GM23338 (cell line): ENCODE measurements around the gene CNPY4. TPM values are rescaled to one million over a fixed set of nuclear protein-coding genes. Genes with fewer than 3 reads are reported as not detected.

Source experiments
- ATAC-seq: fragments of 200-7000 bp; cut with Tn5 transposase; 3 replicates; pipeline ENCODE4 v1.9.1; 2020
- DNase-seq: peaks from one replicate; pipeline ENCODE4 v3.0.0-alpha.2; 2015; ENCODE audit warnings: low spot score
- H2AFZ ChIP-seq: fragments of 200-600 bp; sonication (generic); 2 replicates; pipeline ENCODE4 v1.8.0; 2016; ENCODE audit warnings: antibody characterized with exemption, mild to moderate bottlenecking, moderate library complexity
- H3F3A ChIP-seq: fragments of 200-600 bp; sonication (generic); replicated peaks from 2 replicates; pipeline ENCODE4 v1.8.0; 2017; ENCODE audit warnings: antibody characterized with exemption, mixed run types, low read depth
- H3K27ac ChIP-seq: fragments of 200-600 bp; sonication (generic); 2 replicates; pipeline ENCODE4 v1.6.1; 2016; ENCODE audit warnings: low read depth
- H3K27me3 ChIP-seq: fragments of 200-600 bp; sonication (generic); 2 replicates; pipeline ENCODE4 v1.8.0; 2016; ENCODE audit warnings: mild to moderate bottlenecking, mixed run types, moderate library complexity; ENCODE audit not compliant: insufficient read depth
- H3K36me3 ChIP-seq: fragments of 200-600 bp; sonication (generic); 2 replicates; pipeline ENCODE4 v1.8.0; 2016; ENCODE audit warnings: mild to moderate bottlenecking; ENCODE audit not compliant: insufficient read depth
- H3K4me1 ChIP-seq: fragments of 200-600 bp; sonication (generic); 2 replicates; pipeline ENCODE4 v1.8.0; 2016; ENCODE audit warnings: mild to moderate bottlenecking, moderate library complexity; ENCODE audit not compliant: insufficient read depth
- H3K4me2 ChIP-seq: fragments of 200-600 bp; sonication (generic); 2 replicates; pipeline ENCODE4 v1.7.1; 2017; ENCODE audit warnings: mixed run types
- H3K4me3 ChIP-seq: fragments of 200-600 bp; sonication (generic); 2 replicates; pipeline ENCODE4 v1.6.1; 2016; ENCODE audit warnings: mixed run types
- H3K79me2 ChIP-seq: fragments of 200-600 bp; sonication (generic); replicated peaks from 2 replicates; pipeline ENCODE4 v1.8.0; 2017; ENCODE audit warnings: mild to moderate bottlenecking; ENCODE audit not compliant: insufficient read depth
- H3K9me2 ChIP-seq: fragments of 200-600 bp; sonication (generic); 2 replicates; pipeline ENCODE4 v1.8.0; 2017; ENCODE audit not compliant: insufficient read depth
- H4K20me1 ChIP-seq: fragments of 200-600 bp; sonication (generic); replicated peaks from 2 replicates; pipeline ENCODE4 v1.8.0; 2017; ENCODE audit warnings: mild to moderate bottlenecking; ENCODE audit not compliant: insufficient read depth
- H3K27ac Mint-ChIP-seq: 2 replicates; pipeline ENCODE4 v1.8.0; 2020; ENCODE audit warnings: inconsistent platforms, mild to moderate bottlenecking, moderate library complexity, mixed read lengths
- H3K27me3 Mint-ChIP-seq: 3 replicates; pipeline ENCODE4 v1.8.0; 2022; ENCODE audit warnings: low read depth, mild to moderate bottlenecking, moderate library complexity, mixed read lengths, inconsistent platforms; ENCODE audit not compliant: insufficient read depth, poor library complexity
- H3K36me3 Mint-ChIP-seq: 3 replicates; pipeline ENCODE4 v1.8.0; 2021; ENCODE audit warnings: low read depth, mild to moderate bottlenecking, inconsistent platforms, moderate library complexity, mixed read lengths
- H3K4me1 Mint-ChIP-seq: 3 replicates; pipeline ENCODE4 v1.8.0; 2020; ENCODE audit warnings: mild to moderate bottlenecking, inconsistent platforms, mixed read lengths
- H3K4me3 Mint-ChIP-seq: 3 replicates; pipeline ENCODE4 v1.8.0; 2021; ENCODE audit warnings: moderate library complexity, mild to moderate bottlenecking, inconsistent platforms, mixed read lengths
- H3K9me3 Mint-ChIP-seq: 3 replicates; pipeline ENCODE4 v1.8.0; 2020; ENCODE audit warnings: moderate library complexity, mild to moderate bottlenecking, inconsistent platforms, mixed read lengths
- CREB1 ChIP-seq: fragments of 250-450 bp; sonication (Bioruptor Pico); IDR thresholded peaks from 2 replicates; pipeline ENCODE4 v1.5.0; 2020; ENCODE audit warnings: low read depth, mild to moderate bottlenecking, moderate library complexity
- EZH2 ChIP-seq: fragments of 200-600 bp; sonication (generic); IDR thresholded peaks from one replicate; pipeline ENCODE4 v1.8.0; 2017; ENCODE audit warnings: antibody characterized with exemption, mild to moderate bottlenecking, low read depth; ENCODE audit not compliant: unreplicated experiment
- EZH2phosphoT487 ChIP-seq: fragments of 200-600 bp; sonication (generic); IDR thresholded peaks from one replicate; pipeline ENCODE4 v1.8.1; 2018; ENCODE audit warnings: antibody characterized with exemption; ENCODE audit not compliant: unreplicated experiment
- JUNB ChIP-seq: IDR thresholded peaks from one replicate; pipeline ENCODE4 v1.6.1; 2016; ENCODE audit warnings: antibody characterized with exemption; ENCODE audit not compliant: unreplicated experiment
- POLR2AphosphoS5 ChIP-seq: IDR thresholded peaks from 2 replicates; pipeline ENCODE4 v1.6.1; 2016; ENCODE audit warnings: antibody characterized with exemption, low read depth
- polyA plus RNA-seq: library from polyadenylated mRNA; unstranded; fragments of >200 nt; fragmentation: Nextera tagmentation; extraction: Ambion mirVana; gene quantifications from 2 replicates; pipeline ENCODE4 v1.2.1, GENCODE V29; 2016
- total RNA-seq: library from RNA; depleted of rRNA; stranded (reverse); fragments of >200 nt; shearing (Covaris generic); gene quantifications from 2 replicates; pipeline ENCODE4 v1.2.3, GENCODE V29; 2014
- TF ChIP-seq, protein P1 (sequence below), 2 experiments: fragments of 200-600 bp in 1 of 2; sonication (generic) in 1 of 2; conservative IDR thresholded peaks; 2 replicates each; pipeline versions ENCODE4 v1.5.1 to v1.6.1; 2016 to 2017; ENCODE audit warnings: antibody characterized with exemption in 2 of 2, low read depth in 2 of 2, mild to moderate bottlenecking in 2 of 2, moderate library complexity in 1 of 2

The CNPY4 gene
- total and polyA plus RNA-seq, 2 experiments from 2014 or later: 10.7 to 12.0 TPM

- TF ChIP-seq JUNB: no peak
- TF ChIP-seq POLR2AphosphoS5: no peak
- TF ChIP-seq, protein P1, sequence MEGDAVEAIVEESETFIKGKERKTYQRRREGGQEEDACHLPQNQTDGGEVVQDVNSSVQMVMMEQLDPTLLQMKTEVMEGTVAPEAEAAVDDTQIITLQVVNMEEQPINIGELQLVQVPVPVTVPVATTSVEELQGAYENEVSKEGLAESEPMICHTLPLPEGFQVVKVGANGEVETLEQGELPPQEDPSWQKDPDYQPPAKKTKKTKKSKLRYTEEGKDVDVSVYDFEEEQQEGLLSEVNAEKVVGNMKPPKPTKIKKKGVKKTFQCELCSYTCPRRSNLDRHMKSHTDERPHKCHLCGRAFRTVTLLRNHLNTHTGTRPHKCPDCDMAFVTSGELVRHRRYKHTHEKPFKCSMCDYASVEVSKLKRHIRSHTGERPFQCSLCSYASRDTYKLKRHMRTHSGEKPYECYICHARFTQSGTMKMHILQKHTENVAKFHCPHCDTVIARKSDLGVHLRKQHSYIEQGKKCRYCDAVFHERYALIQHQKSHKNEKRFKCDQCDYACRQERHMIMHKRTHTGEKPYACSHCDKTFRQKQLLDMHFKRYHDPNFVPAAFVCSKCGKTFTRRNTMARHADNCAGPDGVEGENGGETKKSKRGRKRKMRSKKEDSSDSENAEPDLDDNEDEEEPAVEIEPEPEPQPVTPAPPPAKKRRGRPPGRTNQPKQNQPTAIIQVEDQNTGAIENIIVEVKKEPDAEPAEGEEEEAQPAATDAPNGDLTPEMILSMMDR (conservative IDR thresholded peaks at IDR 0.05; ENCODE audit: low read depth in 2 of 2): no peak
- no peak for TF ChIP-seq EZH2phosphoT487
Observed at GRCh38 chr7:100093498-100093897, 25.9 kb upstream of the CNPY4 start (continued).

GRCh38 chr7:100093925-100094486 lies 25.4 kb upstream of the CNPY4 start:
- H3K79me2 ChIP-seq: peaks cover 39% of the 10 kb centered on the region
- no peaks in the 10 kb centered on the region for H3K9me2 ChIP-seq
- H4K20me1 ChIP-seq: peaks cover 54% of the 10 kb centered on the region
- TF ChIP-seq CREB1 (CRISPR knock-in tag) (no peak), POLR2AphosphoS5 (peak; percentile 64)
- peaks cover 6% of the 10 kb centered on the region for H3K4me1 ChIP-seq
- peaks cover 69% of the 10 kb centered on the region for H3K36me3 ChIP-seq
- H3K27me3 Mint-ChIP-seq: peaks cover 48% of the 10 kb centered on the region
- H3K27me3 ChIP-seq: no peaks in the 10 kb centered on the region
- no peak overlapping the region for H3K4me2 ChIP-seq
- H3F3A ChIP-seq: peaks cover 93% of the 10 kb centered on the region
- DNase-seq (no peak), ATAC-seq (no peak)
- H2AFZ ChIP-seq: no peak overlapping the region
- H3K4me1 Mint-ChIP-seq: peaks cover 38% of the 10 kb centered on the region
- H3K36me3 Mint-ChIP-seq: peaks cover 89% of the 10 kb centered on the region
- no peak overlapping the region; the same call in 2 of the 3 replicates for H3K4me3 Mint-ChIP-seq
- peaks cover 5% of the 10 kb centered on the region; the same call in 2 of the 3 replicates for H3K9me3 Mint-ChIP-seq
- H3K27ac Mint-ChIP-seq: peak overlapping the region; percentile 42; the same call in 1 of the 2 replicates
- H3K4me3 ChIP-seq: no peak overlapping the region
- peak overlapping the region; percentile 40 for H3K27ac ChIP-seq

DNA sequence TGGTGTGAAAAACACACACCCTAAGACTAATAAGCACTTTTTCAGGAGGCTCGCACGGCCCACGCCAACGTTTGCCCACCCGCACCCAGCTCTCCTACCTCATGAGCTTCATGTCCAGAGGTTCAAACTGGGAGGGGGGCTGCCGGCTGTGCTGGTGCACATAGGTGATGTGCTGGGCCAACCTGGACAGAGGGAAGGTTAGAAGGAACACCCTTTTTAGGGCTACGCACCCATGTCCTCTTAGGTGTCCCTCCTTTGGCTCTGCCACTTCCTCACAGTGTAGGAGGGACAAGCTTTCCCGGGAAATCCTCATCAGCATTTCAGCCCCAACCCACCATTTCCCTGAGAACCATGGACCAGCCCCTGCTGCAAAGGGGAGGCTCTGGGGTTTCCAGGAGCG lies 24.1 kb upstream of the CNPY4 start:
- Mint-ChIP-seq H3K27ac (peak overlapping the region; percentile 92), H3K27me3 (peaks cover 59% of the 10 kb centered on the region), H3K4me3 (no peak overlapping the region), H3K4me1 (peaks cover 41% of the 10 kb centered on the region), H3K36me3 (peaks cover 100% of the 10 kb centered on the region), H3K9me3 (peaks cover 5% of the 10 kb centered on the region; the same call in 2 of the 3 replicates)
- peak overlapping the region; percentile 40 for H3K27ac ChIP-seq
- no peaks in the 10 kb centered on the region for H3K9me2 ChIP-seq
- H3K4me3 ChIP-seq: no peak overlapping the region
- H3K27me3 ChIP-seq: no peaks in the 10 kb centered on the region
- H3K36me3 ChIP-seq: peaks cover 80% of the 10 kb centered on the region
- no peak overlapping the region for H2AFZ ChIP-seq
- DNase-seq (no peak), ATAC-seq (no peak)
- H4K20me1 ChIP-seq: peaks cover 64% of the 10 kb centered on the region
- H3K4me2 ChIP-seq: no peak overlapping the region
- H3K4me1 ChIP-seq: peaks cover 8% of the 10 kb centered on the region
- TF ChIP-seq JUNB (no peak), POLR2AphosphoS5 (peak; percentile 34; the same call in 1 of the 2 replicates), EZH2 (no peak), EZH2phosphoT487 (no peak), CREB1 (CRISPR knock-in tag) (no peak)
- peaks cover 44% of the 10 kb centered on the region for H3K79me2 ChIP-seq
- H3F3A ChIP-seq: peaks cover 95% of the 10 kb centered on the region
